Stimulated activated CD8-positive, alpha-beta memory T cell treated with anti-CD3 and anti-CD28 coated beads, Interleukin-15, amount 100 ng/mL, for 4 hours (primary cell): ENCODE results near the gene FBXO48.
"Not testable (repeated sequence)": the region's sequence is repeated elsewhere in the genome, so short reads cannot be mapped to it uniquely, and the experiment has no call there.

Experiments
- DNase-seq, 2 donors: peaks; one replicate each; pipeline ENCODE4 v3.0.0-alpha.2; 2020; ENCODE audit warnings: low read depth in 2 of 2

FBXO48 gene, protein sequence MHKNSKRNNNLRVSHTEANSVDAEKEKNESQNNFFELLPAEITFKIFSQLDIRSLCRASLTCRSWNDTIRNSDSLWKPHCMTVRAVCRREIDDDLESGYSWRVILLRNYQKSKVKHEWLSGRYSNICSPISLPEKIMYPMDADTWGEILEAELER

DNA sequence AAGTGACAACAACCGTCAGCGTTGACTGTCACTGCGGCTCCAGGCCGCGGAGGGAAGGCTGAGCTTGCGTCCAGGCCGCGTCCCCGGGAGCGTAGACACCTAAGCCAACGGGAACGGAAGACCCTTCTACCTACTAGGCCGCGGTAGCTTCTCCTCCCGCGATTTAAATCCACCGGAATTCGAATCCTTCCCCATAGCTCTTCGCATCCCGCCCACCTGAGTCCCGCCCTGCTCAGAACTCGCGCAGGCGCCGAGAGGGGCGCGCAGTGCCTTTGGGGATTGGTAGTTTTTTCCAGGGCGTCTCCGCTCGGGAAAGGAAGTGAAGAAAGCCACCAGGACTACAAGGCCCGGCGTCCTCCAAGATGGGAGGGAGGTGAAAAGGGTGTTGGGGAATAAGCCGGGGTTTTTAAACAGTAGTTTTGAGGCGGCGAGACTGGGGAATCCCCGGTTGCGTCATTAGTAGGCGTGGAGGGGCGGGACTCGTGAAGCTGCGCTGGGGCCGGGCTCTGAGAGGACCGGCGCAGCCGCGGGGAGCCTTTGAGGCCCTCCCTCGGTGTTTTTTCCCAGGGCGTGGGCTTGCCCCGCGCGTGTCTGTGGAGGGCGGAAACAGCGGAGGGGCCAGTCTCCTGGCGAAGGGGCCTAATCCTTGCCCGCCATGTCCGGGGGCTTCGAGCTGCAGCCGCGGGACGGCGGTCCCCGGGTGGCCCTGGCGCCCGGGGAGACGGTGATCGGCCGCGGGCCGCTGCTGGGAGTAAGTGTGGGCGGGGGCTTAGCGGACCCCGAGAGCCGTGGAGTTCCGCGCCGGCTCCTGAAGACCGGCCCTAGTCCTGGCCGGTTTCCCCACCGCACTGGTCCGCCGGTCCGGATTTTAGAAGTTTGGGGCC, at the start of gene FBXO48, which contains the start of gene APLF:
Gene FBXO48 (minus strand): TSS at position 218 of the 884 bp plus-strand sequence. CDS start 2,149 bp downstream, outside the sequence.
Gene APLF (plus strand): TSS at position 509 of the 884 bp plus-strand sequence. CDS start 147 bp downstream, at position 656.
- DNase-seq = peak; percentile 95 to 97

DNA sequence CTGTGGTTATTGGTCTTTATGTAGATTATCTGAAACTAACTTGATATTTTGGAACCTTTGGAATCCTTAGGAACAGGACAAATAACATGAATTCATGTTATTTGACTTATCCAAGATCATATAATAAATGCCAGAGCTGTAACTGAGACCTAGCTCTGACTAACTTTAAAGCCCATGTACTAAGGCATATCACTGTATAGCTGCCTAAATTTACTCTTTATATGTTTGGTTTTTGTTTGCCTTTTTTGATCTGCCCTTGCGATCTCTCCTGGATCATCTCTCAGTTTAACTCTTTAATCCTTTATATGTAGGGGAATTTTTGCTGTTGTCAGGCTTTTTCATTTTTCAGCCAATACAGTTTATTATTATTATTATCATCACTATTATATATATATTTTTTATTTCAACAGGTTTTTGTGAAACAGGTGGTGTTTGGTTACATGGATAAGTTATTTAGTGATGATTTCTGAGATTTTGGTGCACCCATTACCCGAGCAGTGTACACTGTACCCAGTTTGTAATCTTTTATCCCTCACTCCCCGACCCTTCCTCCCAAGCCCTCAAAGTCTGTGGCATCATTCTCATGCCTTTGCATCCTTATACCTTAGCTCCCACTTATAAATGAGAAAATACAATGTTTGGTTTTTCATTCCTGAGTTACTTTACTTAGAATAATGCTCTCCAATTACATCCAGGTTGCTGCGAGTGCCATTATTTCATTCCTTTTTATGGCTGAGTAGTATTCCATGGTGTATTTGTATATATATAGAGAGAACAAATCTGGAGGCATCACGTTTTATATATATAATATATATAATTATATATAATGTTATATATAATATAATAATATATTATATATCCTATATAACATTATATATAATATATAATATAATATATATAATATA, 49.2 kb upstream of the FBXO48 start:
- DNase-seq = no peak

DNA sequence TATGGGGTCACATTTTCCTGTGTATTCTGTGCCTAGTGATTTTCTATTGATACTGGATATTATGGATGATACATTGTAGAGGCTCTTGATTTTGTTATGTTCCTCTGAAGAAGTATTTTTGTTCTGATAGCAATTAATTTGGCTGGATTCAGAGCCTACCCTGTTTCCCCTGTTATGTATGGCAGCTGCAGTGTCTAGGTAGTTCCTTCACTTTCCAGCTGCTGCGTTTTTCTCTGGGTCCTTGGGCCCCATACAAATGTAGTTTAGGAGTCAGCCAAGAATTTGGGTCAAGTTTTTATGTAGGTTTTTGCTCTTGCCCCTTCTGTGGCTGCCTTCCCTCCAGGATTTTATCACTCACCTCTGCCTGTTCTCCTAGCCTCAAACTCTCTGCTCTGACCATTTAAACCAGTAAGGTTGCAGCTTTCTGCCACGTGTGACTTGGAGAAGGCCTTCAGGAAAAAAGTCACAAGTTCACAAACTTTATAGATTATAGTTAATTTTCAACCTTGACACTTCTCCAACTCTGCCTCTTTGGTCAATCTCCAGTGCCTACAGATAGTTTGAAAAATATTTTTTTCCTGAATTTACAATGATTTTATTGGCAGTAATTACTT, 47.3 kb upstream of the FBXO48 start:
- no peak for DNase-seq

DNA sequence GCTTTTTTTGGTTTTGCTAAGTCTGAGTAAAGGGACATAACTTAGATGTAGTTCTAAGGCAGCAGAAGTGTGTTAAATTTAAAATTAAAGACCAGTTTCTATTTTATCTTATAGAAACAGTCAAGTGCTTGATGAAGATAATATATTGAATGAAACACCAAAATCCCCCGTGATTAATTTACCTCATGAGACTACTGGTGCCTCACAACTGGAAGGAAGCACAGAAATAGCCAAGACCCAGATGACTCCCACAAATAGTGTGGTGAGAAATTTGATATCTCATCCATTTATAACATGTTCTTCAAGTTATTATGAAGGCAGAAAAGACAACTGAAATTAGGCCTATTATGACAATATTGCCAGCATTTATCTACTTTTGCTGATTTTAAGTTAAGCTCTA, 45.9 kb upstream of the FBXO48 start:
- DNase-seq = no peak

DNA sequence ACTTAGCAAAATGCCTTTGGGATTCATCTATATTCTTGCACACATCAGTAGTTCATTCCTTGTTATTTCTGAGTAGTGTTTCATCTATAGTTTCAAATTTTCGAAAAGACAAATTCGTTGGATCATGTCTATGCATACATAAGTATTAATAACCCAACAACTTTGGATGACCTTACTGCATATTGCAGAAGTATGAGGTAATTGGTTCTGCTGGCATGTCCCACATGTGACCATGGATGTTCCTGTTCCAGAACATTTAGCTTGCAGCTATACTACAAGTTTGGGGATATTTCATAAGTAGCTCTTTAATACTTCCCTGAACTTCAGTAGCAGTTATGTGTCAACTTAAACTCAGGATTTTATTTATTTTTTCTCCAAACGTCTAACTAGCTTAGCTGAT, 45.2 kb upstream of the FBXO48 start:
- DNase-seq = no peak

DNA sequence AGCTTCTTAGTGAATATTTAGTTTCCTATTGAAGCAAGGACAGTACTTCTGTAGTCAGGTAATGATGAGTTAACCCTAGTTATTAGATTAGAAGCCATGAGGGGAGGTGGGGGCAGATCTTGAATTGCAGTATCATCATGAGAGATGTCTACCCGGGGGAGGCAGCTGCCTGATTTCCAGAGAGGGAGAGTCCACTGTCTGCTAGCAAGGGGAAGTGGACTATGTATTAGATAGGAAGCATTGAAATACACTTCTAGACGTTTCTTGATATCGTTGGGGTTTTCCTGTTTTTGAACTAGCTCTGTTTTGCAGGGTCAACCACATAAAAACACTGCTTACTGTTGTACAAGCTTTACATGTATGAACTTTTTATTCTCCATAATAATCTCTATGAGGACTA, 39.1 kb upstream of the FBXO48 start:
- no peak for DNase-seq

DNA sequence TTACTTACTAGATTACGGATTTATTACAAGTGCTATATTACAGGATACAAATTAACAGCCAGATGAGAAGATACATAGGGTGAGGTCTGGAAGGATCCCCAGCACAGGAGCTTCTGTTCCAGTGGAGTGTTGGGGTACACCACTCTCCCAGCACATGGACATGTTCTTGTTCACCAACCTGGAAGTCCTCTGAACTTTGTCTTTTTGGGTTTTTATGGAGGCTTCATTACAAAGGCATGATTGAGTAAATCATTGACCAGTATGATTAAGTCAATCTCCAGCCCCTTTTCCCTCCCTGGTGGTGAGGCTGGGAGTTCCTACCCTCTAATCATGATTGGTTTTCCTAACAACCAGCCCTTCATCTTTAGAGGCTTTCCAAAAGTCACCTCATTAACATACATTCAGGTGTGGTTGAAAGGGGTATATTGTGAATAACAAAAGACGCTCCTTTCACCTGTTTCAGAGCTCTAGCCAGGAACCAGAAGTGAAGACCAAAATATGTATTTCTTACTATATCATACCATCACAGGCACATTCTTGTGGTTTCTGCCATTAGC, 38.6 kb upstream of the FBXO48 start:
- no peak for DNase-seq

DNA sequence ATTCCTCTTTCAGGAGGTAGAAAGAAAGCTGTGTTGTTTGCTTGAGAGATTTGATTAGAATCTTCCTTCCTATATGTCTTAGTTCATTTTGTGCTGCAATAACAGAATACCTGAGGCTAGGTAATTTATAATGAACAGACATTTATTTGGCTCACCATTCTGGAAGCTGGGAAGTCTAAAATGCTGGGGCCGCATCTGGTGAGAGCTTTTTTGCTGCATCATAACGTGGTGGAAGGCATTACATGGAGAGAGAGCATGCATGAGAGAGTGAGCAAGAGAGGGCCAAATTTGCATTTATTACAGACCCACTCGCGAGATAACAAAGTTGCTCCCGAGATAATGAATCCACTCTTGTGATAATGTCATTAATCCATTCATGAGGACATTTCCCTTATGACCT, 34.7 kb upstream of the FBXO48 start:
- no peak for DNase-seq

DNA sequence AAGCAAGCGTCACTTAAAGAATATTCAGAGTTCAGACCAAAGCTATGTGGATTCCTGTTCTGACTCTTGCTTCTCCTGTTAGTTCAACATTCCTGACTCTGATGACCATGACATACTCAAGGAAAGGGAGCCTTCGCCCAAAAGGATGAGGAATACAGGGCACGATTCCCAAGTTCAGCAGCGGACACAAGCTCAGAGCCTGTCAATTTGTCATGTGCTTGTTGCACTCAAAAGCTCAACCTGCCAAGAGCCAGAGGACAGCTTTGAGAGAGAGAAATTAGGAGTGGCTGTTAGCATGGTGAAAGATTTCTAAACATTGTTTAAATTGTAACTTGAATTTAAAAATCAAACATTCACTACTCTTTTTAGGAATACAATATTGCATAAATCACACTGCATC, 33.6 kb upstream of the FBXO48 start:
- DNase-seq = no peak

DNA sequence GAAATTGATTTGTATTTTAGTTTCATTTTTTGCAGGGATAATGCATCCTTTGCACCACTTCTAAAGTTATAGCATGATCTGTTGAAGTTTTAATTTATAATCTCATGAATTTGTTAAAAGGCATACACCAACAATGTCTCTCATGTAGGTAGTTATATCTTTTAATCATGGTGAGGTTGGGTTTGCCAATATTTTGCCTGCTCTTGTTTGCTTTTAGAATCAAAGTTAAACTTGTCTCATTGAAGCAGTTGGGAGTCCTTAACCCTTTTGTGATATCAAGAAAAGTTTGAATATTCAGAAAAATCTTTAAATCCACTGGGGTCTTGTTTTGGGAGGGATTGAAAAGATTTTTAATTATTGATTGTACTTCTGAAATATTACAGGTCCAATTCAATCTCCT, 32.0 kb upstream of the FBXO48 start:
- DNase-seq = no peak

DNA sequence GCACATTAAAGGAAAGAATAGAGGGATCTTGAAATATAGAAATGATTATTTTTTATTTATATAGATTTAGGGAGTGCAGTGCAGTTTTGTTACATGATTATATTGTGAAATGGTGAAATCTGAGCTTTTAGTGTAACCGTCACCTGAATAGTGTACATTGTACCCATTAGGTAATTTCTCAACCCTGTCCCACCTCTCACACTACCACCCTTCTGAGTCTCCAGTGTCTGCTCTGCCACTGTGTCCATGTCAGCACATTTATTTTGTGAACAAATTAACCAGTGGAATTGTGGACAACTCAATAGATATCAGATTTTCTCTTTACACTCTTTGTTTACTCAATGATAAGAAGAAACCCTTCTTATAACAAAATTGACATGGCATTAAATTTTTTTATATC, 24.5 kb upstream of the FBXO48 start:
- no peak for DNase-seq

DNA sequence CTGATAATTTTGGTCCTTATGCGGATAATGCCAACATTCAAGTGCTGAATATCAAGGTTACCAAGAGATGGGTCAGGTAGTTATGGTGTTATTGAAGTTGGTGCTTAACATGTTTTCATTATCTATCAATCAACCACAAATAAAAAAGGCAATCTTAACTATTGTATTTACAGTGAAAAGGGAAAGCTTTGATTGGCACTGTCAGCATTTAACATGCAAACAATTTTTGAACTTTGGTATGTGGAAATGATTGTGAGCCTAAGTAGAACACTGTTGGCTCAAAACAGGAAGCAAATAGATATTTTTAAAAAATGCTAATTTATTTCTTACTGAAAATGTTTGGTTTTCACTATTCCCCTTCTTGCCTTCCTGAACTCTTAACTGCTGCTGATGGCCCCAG, 22.2 kb upstream of the FBXO48 start:
- no peak for DNase-seq

DNA sequence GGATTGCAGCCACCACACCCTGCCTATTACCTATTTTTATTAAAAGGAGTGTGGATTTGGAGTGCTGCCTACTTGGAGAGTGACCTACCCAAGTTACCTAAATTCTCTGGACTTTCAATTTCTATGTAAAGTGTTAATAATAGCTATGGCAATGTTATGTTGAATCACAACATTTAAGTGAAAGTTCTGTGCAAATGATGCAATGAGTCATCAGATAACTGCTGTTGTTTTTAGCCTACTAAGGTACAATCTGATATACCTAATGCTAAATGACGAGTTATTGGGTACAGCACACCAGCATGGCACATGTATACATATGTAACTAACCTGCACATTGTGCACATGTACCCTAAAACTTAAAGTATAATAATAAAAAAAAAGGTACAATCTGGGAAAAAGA, 21.5 kb upstream of the FBXO48 start:
- DNase-seq = not testable (repeated sequence)

DNA sequence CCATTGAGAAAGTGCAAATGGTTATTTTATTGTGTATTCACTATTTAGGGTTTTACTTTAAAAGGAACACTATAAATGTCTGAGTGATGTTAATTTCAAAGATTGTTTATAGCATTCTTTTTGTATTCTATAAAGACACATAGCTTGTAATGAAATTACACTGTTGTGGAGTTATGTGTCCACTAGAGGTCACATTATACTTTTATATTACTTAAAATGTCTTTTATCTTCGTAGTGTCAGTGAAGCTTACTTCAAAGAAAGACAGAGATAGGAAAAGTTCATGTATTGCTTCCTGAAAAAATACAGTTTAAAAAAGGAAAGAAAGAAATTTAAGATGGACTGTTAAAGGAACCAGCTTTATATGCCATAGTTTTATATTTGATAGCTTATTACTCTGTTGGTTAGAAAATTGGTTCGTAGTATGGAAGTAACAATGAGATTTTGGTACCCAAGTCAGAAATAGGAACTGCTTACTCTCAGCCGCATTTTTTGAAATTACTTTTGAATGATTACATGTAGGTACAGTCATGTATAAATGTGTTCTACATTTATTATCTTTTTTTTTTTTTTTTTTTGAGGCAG, 20.8 kb upstream of the FBXO48 start:
- DNase-seq = no peak

DNA sequence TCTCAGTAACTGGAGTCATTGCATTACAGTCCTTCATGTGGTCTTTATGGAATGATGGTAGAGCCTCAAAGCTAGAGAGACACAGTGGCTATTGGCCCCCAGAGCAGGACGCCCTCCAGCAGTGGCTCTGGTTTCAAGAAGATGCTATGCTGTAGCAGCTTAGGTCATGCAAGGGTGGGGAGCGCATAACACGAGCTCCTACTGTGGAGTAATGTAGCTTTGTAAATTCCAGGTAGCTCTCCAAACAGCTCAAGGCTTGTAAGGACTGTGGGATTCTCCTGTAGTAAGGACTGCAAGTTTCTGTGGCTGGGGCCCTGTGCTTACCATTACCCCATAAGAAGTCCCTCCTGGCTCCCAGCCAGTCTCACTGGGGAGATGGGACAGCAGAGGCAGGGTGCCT, 15.9 kb upstream of the FBXO48 start:
- no peak for DNase-seq

DNA sequence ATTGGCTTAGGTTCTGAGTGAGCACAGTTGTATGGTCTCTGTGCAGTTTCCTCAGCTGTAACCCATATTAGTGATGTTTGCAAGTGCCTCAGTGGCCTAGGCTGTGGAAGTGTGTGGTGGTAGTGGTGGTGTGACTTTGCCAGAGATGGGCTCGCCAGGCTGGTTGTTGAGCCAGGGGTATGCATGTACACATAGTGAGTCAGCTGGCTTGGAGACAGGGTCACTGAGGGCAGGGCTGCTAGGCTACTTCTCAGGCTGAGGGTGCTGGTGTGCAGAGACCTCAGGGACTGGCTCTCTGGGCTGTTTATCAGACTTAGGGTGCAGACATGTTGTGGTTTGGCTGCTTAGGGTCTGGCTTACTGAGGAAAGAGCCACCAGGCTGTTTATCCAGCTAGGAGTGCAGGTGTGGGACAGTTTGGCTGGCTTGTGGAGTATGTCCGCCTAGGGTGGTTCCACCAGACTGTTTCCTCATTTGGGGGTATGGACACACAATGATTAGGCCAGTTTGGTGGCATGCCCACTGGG, 15.3 kb upstream of the FBXO48 start:
- DNase-seq = no peak

DNA sequence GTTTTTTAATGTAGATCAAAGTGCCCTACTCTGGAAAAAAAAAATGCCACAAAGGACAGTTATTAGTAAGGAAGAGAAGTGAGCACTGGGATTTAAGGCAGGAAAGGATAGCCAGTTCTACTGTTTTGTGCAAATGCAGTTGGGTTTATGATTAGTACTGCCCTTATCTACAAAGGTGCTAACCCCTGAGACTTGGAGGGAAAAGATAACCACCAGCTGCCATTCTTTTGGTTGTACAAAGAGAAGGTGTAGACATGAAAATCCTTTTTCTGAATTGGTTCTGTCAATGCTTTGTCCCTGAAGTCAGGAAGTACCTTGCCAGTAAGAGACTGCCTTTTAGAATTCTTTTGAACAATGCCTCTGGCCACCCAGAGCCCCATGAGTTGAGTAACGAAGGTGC, 11.6 kb upstream of the FBXO48 start:
- DNase-seq = no peak

DNA sequence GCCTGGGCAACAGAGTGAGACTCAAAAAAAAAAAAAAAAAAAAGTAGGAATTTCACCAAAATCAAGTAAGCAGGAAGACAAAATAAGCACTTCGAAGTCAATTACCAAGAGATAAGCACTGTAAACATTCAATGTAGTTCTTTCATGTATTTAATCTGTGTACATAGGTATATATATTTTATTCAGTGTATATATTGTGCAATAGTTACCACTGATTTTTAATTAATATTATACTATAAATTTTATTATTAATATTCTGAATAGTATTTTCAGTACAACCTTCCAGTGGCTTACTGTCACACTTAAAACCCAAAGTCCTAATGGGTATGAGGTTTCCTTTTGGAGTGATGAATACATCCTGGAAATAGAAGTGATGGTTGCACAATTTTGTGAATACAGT, 9.4 kb upstream of the FBXO48 start:
- no peak for DNase-seq

DNA sequence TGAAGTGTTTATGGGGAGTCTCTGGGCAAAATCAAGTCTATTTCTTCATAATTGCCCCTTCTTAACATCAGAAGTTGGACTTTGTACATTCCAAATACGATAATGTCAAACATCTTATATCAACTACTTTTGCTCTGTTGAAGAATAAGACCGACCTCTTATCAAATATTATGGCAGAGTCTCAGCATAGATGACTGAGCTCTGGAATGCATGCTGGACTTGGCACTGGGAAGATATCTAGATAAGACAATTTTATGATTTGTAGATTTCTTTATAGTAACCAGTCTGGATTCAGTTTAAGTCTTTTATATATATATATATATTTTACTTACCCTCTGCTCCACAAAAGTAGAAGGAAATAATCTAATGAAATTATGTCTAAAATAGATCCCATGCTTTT, 8.5 kb upstream of the FBXO48 start:
- DNase-seq = no peak

DNA sequence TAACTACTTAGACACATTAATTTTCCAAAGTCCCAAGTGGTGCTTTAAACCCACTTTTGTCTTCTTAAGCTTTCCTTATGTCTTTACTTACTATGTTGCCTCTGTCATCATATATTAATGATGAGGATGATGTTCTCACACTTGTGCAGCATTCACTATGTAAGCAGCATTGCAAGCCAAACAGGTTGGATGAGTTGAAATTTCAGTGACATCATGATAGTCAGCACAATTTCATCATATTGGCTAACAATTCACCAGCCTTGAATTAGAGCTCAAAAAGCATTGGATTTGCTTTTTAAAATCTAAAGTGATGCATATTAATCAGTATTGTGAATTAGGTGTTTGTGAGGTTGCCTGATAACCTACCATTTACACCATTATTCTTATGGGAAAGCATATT, 8.0 kb upstream of the FBXO48 start:
- no peak for DNase-seq
